Measurements from ENCODE around the gene WSCD2.

- no peak for TF ChIP-seq MAX (IDR thresholded peaks at IDR 0.05; ENCODE audit: insufficient read depth, insufficient read length)
- TF ChIP-seq CTCF (IDR thresholded peaks at IDR 0.05; ENCODE audit: extremely low read depth in 1 of 2, insufficient read depth in 1 of 2, low read depth in 1 of 2, low read length in 2 of 2): no peak
- TF ChIP-seq JUN (IDR thresholded peaks at IDR 0.05; ENCODE audit: borderline replicate concordance, insufficient read depth, insufficient read length, low read depth): no peak
- no peak for TF ChIP-seq POLR2A (IDR thresholded peaks at IDR 0.05; ENCODE audit: low read depth, low read length)
- TF ChIP-seq POLR2AphosphoS5 (IDR thresholded peaks at IDR 0.05; ENCODE audit: insufficient read depth, low read depth, low read length): no peak
Observed at GRCh38 chr12:108231109-108231905, 102.2 kb downstream of the WSCD2 start.
